ENCODE measurements around the gene MET.
A peak's percentile ranks its signal among the peaks of the same experiment; 100 is the strongest.

MET gene

GRCh38 chr7:116730097-116731022, 58.4 kb downstream of the MET start (continued):
- TF ChIP-seq ATF2 (tag by site-specific recombination; IDR thresholded peaks at IDR 0.05; ENCODE audit: low read depth) = no peak

- H3K4me1 ChIP-seq (ENCODE audit: control insufficient read depth, insufficient read depth, low read length) = peaks cover 20% of the 10 kb centered on the region
- peaks cover 0 to 29% of the 10 kb centered on the region in 2 experiments; a peak in 1 of 3 replicates for H3K36me3 ChIP-seq (ENCODE audit: control insufficient read depth in 2 of 2, insufficient read depth in 1 of 2, low read length in 2 of 2)
- H3K4me3 ChIP-seq (ENCODE audit: low read depth, low read length) = no peak overlapping the region
- ChIA-PET CTCF (interaction anchor here (0.6 kb wide), 2 partner anchors 43 to 75 kb away, joined by 3 read pairs; no protein-coding TSS in a partner anchor), POLR2A (interaction anchor here (1.6 kb wide), 1 partner anchor 14 kb away, joined by 4 read pairs; no protein-coding TSS in a partner anchor)
- H3K27ac ChIP-seq (ENCODE audit: extremely low read depth, low read depth, low read length) = no peak overlapping the region
- H3K9me3 ChIP-seq (ENCODE audit: control insufficient read depth, insufficient read depth, low read depth, low read length) = no peaks in the 10 kb centered on the region
- TF ChIP-seq ZNF692 (tag by site-specific recombination; IDR thresholded peaks at IDR 0.05) (0 out of 2 replicates have a peak, but pooled peaks have one; percentile 1), HOXD13 (CRISPR knock-in tag; IDR thresholded peaks at IDR 0.05; ENCODE audit: borderline replicate concordance) (no peak)
Measured at GRCh38 chr7:116731023-116731395, 59.0 kb downstream of the MET start.

- no peak overlapping the region for H3K27ac ChIP-seq (ENCODE audit: extremely low read depth, low read depth, low read length)
- H3K9me3 ChIP-seq (ENCODE audit: control insufficient read depth, insufficient read depth, low read depth, low read length) = no peaks in the 10 kb centered on the region
- TF ChIP-seq TRIM28 (IDR thresholded peaks at IDR 0.05; ENCODE audit: borderline replicate concordance, low read length) (no peak), GLIS1 (tag by site-specific recombination; IDR thresholded peaks at IDR 0.05) (no peak), ZNF707 (tag by site-specific recombination; IDR thresholded peaks at IDR 0.05) (no peak), ZNF184 (tag by site-specific recombination; IDR thresholded peaks at IDR 0.05) (no peak), ZXDB (tag by site-specific recombination; IDR thresholded peaks at IDR 0.05) (no peak), ZNF555 (tag by site-specific recombination; conservative IDR thresholded peaks at IDR 0.05) (no peak), ZNF843 (tag by site-specific recombination; IDR thresholded peaks at IDR 0.05) (no peak), HIC1 (tag by site-specific recombination; IDR thresholded peaks at IDR 0.05) (no peak), ZNF394 (tag by site-specific recombination; IDR thresholded peaks at IDR 0.05; ENCODE audit: borderline replicate concordance) (no peak)
- H3K4me3 ChIP-seq (ENCODE audit: low read depth, low read length) = no peak overlapping the region
- H3K36me3 ChIP-seq (ENCODE audit: control insufficient read depth in 2 of 2, insufficient read depth in 1 of 2, low read length in 2 of 2) = peaks cover 0 to 29% of the 10 kb centered on the region in 2 experiments; a peak in 1 of 3 replicates
- ChIA-PET POLR2A (interaction anchor here (1.6 kb wide), 1 partner anchor 15 kb away, joined by 4 read pairs; no protein-coding TSS in a partner anchor), CTCF (interaction anchor here (0.6 to 0.7 kb wide), 3 partner anchors 29 to 281 kb away, joined by 3 read pairs; no protein-coding TSS in a partner anchor)
- H3K4me1 ChIP-seq (ENCODE audit: control insufficient read depth, insufficient read depth, low read length) = peaks cover 20% of the 10 kb centered on the region
Measured at GRCh38 chr7:116731445-116732335, 59.7 kb downstream of the MET start.

All from HEK293 (cell line).